Measurements from ENCODE around the gene SPAG16.

- no peak for TF ChIP-seq GATA3 (IDR thresholded peaks at IDR 0.05; ENCODE audit: low read depth, low read length)
- TF ChIP-seq GATA2 (IDR thresholded peaks at IDR 0.05; ENCODE audit: low read depth, low read length), result no peak
These were observed 277.5 kb downstream of the SPAG16 start for GRCh38 chr2:213561759-213562158.

All from SH-SY5Y (cell line).